Endothelial cell (in vitro differentiated cells): Measurements from ENCODE around the gene SIGLEC1. TPM values are rescaled to one million over a fixed set of nuclear protein-coding genes. Genes with fewer than 3 reads are reported as not detected.

Experiments used
- DNase-seq: peaks from one replicate; pipeline ENCODE4 v3.0.0; 2021; ENCODE audit warnings: low spot score
- H3K27ac Mint-ChIP-seq: one replicate; pipeline ENCODE4 v1.8.0; 2021; ENCODE audit warnings: mixed read lengths, inconsistent platforms; ENCODE audit not compliant: unreplicated experiment
- H3K27me3 Mint-ChIP-seq: one replicate; pipeline ENCODE4 v1.8.0; 2021; ENCODE audit warnings: mild to moderate bottlenecking, moderate library complexity, mixed read lengths, inconsistent platforms; ENCODE audit not compliant: unreplicated experiment
- H3K36me3 Mint-ChIP-seq: one replicate; pipeline ENCODE4 v1.8.0; 2021; ENCODE audit warnings: mild to moderate bottlenecking, low read depth, mixed read lengths, inconsistent platforms; ENCODE audit not compliant: unreplicated experiment
- H3K4me1 Mint-ChIP-seq: one replicate; pipeline ENCODE4 v1.8.0; 2021; ENCODE audit warnings: mild to moderate bottlenecking, mixed read lengths, inconsistent platforms; ENCODE audit not compliant: unreplicated experiment
- H3K4me3 Mint-ChIP-seq: one replicate; pipeline ENCODE4 v1.8.0; 2021; ENCODE audit warnings: mild to moderate bottlenecking, mixed read lengths, inconsistent platforms; ENCODE audit not compliant: unreplicated experiment
- H3K9me3 Mint-ChIP-seq: one replicate; pipeline ENCODE4 v1.8.0; 2021; ENCODE audit warnings: mixed read lengths, inconsistent platforms; ENCODE audit not compliant: unreplicated experiment
- CTCF ChIP-seq: fragments of 200-600 bp; sonication (generic); IDR thresholded peaks from one replicate; pipeline ENCODE4 v1.5.0; 2021; ENCODE audit warnings: antibody characterized with exemption; ENCODE audit not compliant: unreplicated experiment
- total RNA-seq: library from RNA; stranded (reverse); fragmentation: NEBNext Ultra II Directional; extraction: Animal tissue kit (Norgen Biotek cat#: 25700); gene quantifications from one replicate; pipeline ENCODE4 v1.2.1, GENCODE V29; 2021; ENCODE audit not compliant: unreplicated experiment

The SIGLEC1 gene
- total RNA-seq, 1 donor from 2014 or later: not detected

- no peaks in the 10 kb centered on the region for H3K9me3 Mint-ChIP-seq
- peaks cover 9% of the 10 kb centered on the region for H3K36me3 Mint-ChIP-seq
- H3K27ac Mint-ChIP-seq: peak overlapping the region; percentile 70
- peak; percentile 54 for DNase-seq
- no peak for TF ChIP-seq CTCF
- no peaks in the 10 kb centered on the region for H3K27me3 Mint-ChIP-seq
- peaks cover 34% of the 10 kb centered on the region for H3K4me1 Mint-ChIP-seq
- peak overlapping the region; percentile 77 for H3K4me3 Mint-ChIP-seq
These were observed 26.9 kb upstream of the SIGLEC1 start for GRCh38 chr20:3739054-3739925.

- H3K27me3 Mint-ChIP-seq: no peaks in the 10 kb centered on the region
- no peak overlapping the region for H3K27ac Mint-ChIP-seq
- H3K9me3 Mint-ChIP-seq: no peaks in the 10 kb centered on the region
- H3K4me3 Mint-ChIP-seq: peak overlapping the region; percentile 77
- TF ChIP-seq CTCF: no peak
- H3K4me1 Mint-ChIP-seq: peaks cover 32% of the 10 kb centered on the region
- H3K36me3 Mint-ChIP-seq: peaks cover 7% of the 10 kb centered on the region
- no peak for DNase-seq
These were observed 26.0 kb upstream of the SIGLEC1 start for GRCh38 chr20:3738111-3739053.

- Mint-ChIP-seq H3K4me3 (no peak overlapping the region), H3K27me3 (peaks cover 11% of the 10 kb centered on the region), H3K4me1 (peaks cover 37% of the 10 kb centered on the region), H3K36me3 (peaks cover 7% of the 10 kb centered on the region), H3K9me3 (no peaks in the 10 kb centered on the region), H3K27ac (no peak overlapping the region)
- TF ChIP-seq CTCF: no peak
- DNase-seq: no peak
These were observed 23.4 kb upstream of the SIGLEC1 start for GRCh38 chr20:3735768-3736167.

GRCh38 chr20:3734111-3734843 is 21.9 kb upstream of the SIGLEC1 start:
- Mint-ChIP-seq H3K36me3 (peaks cover 7% of the 10 kb centered on the region), H3K27ac (no peak overlapping the region), H3K27me3 (peaks cover 12% of the 10 kb centered on the region)

More at GRCh38 chr20:3734111-3734843, 21.9 kb upstream of the SIGLEC1 start:
- no peaks in the 10 kb centered on the region for H3K9me3 Mint-ChIP-seq
- no peak overlapping the region for H3K4me3 Mint-ChIP-seq
- no peak for DNase-seq
- H3K4me1 Mint-ChIP-seq: peaks cover 33% of the 10 kb centered on the region
- no peak for TF ChIP-seq CTCF
